HG03571 (cell line): ENCODE measurements around the gene MCF2L2.
"Not testable (repeated sequence)": the region's sequence is repeated elsewhere in the genome, so short reads cannot be mapped to it uniquely, and the experiment has no call there.

ENCODE experiments used
- ATAC-seq: cut with Tn5 transposase; IDR thresholded peaks from one replicate; pipeline ENCODE4 v1.9.1; 2021; ENCODE audit not compliant: unreplicated experiment

The MCF2L2 gene, protein sequence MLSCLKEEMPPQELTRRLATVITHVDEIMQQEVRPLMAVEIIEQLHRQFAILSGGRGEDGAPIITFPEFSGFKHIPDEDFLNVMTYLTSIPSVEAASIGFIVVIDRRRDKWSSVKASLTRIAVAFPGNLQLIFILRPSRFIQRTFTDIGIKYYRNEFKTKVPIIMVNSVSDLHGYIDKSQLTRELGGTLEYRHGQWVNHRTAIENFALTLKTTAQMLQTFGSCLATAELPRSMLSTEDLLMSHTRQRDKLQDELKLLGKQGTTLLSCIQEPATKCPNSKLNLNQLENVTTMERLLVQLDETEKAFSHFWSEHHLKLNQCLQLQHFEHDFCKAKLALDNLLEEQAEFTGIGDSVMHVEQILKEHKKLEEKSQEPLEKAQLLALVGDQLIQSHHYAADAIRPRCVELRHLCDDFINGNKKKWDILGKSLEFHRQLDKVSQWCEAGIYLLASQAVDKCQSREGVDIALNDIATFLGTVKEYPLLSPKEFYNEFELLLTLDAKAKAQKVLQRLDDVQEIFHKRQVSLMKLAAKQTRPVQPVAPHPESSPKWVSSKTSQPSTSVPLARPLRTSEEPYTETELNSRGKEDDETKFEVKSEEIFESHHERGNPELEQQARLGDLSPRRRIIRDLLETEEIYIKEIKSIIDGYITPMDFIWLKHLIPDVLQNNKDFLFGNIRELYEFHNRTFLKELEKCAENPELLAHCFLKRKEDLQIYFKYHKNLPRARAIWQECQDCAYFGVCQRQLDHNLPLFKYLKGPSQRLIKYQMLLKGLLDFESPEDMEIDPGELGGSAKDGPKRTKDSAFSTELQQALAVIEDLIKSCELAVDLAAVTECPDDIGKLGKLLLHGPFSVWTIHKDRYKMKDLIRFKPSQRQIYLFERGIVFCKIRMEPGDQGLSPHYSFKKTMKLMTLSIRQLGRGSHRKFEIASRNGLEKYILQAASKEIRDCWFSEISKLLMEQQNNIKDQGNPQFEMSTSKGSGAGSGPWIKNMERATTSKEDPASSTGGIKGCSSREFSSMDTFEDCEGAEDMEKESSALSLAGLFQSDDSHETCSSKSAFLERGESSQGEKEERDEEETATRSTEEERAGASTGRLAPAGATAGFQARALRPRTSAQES

DNA sequence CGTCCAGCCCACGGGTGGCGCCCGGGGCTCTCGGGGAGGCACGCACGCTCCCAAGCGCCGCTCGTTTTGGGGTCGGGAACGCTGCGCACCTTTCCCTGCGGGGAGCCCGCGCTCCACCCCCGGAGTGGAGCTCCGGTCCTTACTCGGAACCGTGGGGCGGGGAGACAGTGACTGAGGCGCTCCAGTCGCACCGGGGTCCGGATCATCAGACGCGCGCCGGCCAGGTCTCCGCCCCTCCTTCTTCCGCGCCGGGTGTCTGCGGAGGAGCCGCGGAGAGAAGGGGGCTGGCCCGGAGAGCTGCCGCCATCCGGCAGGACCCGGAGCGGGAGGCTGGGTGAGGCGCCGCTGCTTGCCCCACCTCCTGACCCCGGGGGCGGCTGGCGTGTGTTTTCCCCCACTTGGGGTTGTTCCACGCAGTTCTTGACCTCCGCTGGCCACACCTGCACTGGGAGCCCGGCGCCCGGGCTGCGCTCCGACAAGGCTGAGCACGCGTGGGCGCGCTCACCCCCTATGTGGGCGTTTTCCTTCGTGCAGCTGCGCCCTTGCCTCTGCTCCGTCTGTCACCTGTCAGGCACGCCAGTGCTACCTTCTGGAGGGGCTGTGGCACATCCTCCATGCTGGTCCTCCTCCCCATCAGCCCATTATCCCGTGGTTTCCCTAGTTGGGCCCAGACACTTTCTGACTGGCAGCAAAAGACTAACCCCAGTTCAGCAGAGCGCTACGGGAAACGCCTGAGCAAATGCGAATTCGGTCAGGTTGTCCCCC lies at the start of gene MCF2L2:
Gene MCF2L2 (minus strand): TSS at position 173 of the 765 bp plus-strand sequence. CDS start 642 bp downstream, outside the sequence.
- peak; percentile 57 for ATAC-seq

DNA sequence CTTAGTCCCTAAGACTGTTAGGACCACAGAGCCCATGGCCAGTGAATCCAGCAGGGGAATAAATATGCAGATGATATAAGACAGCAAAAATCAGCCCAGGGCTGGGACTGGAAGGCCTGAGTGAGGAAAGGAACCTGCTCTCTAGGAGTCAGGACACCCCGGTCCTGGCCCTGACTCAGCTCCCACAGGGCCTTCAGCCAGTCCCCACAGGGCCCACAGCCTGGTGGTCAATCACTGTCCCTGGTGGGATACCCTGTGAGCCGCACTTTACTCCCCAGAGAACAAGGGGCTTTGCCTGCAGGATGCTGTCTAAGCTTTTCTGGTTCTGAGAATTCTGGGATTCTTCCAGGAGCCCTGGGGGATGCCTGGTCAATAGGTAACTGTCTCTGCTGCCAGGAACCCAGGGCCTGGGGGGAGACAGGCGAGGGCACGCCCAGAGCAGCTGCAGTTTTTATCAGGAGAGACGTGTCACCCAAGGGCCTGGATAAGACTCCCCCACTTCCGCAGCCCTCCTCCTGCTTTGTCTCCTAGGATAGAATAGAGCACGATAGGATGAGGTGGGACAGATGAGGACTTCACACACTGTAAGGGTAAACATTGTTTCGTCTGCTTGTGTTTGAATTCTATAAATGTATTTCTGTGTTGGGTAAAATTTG lies 49.5 kb upstream of the MCF2L2 start:
- ATAC-seq = no peak

DNA sequence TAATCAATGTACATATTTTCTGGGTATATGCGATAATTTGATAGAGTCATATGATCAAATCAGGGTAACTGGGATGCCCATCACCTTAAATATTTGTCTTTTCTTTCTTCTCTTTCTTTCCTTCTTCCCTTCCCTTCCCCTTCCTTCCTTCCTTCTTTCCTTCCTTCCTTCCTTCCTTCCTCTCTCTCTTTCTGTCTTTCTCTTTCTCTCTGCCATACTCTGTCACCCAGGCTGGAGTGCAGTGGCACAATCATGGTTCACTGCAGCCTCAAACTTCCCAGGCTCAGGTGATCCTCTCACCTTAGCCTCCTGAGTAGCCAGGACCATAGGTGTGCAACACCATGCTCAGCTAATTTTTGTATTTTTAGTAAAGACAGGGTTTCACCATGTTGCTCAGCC lies 47.3 kb upstream of the MCF2L2 start:
- not testable (repeated sequence) for ATAC-seq

DNA sequence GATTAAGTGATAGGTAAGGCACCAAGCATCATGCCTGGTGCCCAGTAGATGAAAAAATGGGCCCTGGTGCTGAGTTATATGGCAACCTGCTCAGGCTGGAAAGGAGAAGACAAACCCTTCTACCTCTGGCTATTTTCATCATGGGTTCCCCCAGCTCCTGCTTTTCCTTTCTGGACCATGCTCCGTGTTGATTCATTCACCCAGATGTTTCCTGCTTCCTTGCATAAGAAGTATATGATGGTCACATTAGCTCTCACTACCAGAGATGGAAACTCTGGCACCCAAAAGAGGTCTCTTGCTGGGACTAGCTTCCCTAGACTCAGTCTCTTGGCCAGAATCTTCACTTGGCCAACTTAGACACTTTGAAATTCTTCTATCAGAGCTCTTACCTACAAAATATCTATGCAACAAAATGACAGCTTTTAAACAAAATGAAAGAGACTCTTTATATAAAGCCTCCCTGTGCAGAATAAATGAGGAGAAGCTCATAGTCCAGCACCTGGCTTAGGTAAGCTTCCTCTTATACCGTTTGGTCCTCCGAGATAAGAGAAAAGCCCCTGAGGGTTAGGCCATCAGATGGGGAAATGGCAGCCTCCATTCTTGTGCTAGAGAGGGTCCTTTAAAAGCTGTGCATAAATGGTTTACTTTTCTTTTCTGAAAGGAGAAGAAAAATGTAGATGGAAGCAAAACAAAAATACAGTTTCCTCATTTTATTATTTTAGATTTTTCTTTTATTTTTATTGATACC lies 46.8 kb upstream of the MCF2L2 start:
- ATAC-seq = no peak

DNA sequence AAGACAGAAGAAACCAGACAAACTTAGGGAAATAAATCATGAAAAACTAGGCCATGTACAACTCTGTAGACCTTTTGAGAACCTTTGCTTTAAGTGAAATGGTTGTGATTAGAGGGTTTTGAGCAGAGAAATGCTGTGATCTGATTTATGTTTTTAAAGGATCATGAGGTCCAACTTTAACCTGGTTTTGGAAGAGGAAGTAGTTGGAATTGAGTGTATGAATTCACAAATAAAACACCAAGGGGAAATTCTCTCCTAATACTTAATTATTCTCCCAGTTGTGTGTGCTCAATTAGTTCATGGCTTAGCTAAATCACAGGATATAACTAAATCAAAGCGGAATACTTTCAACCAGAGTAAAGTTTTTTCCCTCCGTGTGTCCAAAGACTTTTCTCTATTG lies 45.5 kb upstream of the MCF2L2 start:
- no peak for ATAC-seq

DNA sequence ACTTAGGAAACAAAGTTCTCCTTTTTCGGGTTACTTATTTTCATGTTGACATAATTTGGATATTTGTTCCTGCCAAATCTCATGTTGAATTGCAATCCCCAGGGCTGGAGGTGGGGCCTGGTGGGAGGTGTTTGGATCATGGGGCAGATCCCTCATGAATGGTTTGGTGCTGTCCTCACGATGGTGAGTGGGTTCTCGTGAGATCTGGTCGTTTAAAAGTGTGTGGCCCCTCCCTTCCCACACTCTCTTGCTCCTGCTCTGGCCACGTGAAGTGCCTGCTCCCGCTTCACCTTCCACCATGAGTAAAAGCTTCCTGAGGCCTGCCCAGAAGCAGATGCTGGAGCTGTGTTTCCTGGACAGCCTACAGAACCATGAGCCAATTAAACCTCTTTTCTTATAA lies 43.7 kb upstream of the MCF2L2 start:
- ATAC-seq = no peak

DNA sequence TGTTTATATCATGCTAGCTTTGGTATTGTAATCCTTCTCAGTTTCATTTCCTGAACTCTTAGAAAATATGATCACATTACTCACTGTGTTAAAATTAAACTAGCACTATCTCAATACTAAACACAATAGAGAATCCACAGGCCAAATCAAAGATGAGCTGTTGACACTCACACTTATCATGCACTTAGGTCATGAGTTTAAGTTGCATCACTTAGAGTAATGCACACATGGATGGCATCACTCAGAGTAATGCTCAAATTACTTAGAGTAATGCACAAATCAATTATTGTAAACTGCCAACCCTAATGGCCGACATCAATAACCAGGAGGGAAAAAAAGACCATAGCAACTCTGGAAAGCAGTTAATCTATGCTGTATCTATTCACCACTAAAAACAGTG lies 40.0 kb upstream of the MCF2L2 start:
- ATAC-seq = no peak

DNA sequence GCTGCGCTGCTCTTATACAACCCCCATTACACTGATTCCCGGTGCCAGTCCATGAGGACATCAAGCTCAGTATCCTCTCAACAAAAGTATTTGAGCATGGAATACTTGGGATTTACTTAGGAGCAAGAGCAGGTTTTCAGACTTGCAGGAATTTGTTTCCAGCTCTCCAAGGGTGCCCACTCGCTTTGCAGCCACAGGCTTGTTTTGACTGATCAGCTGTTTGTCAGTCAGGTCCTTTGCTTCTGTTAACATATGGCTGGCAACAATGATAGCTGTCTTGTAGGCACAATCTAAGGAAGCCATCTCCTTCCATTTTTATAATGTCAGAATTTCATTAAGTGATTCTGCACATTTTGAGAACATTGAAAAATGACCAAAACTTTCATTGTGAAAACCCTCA lies 38.2 kb upstream of the MCF2L2 start:
- no peak for ATAC-seq

DNA sequence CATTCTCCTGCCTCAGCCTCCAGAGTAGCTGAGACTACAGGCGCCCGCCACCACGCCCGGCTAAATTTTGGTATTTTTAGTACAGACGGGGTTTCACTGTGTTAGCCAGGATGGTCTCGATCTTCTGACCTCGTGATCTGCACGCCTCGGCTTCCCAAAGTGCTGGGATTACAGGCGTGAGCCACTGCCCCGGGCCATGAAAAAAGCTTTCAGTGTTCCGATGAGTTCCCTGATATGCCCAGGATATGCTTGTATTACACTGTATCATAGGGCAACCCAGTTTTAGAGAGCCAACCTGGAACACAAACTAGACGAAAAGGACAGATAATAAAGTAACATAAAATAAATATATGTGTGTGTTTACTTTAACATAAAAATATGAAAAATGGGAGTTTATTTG lies 37.3 kb upstream of the MCF2L2 start:
- ATAC-seq = not testable (repeated sequence)

DNA sequence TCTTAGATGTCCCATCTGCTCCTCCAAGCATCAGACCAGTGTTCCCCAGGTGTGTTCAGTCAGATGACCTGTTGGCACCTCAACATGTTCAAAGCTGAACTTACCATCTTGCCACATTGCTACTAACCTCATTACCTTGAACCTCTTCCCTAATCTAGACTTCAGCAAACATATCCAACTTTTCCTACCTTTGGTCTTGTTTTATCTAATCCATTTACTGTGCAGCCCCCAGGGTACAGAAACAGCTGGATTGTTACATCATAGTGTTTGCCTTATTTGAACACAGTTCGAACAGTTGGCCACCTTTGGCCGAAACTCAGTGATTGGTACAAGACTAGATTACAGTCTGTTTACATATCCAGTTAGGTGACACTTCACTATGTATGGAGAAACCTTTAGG lies 36.1 kb upstream of the MCF2L2 start:
- no peak for ATAC-seq

DNA sequence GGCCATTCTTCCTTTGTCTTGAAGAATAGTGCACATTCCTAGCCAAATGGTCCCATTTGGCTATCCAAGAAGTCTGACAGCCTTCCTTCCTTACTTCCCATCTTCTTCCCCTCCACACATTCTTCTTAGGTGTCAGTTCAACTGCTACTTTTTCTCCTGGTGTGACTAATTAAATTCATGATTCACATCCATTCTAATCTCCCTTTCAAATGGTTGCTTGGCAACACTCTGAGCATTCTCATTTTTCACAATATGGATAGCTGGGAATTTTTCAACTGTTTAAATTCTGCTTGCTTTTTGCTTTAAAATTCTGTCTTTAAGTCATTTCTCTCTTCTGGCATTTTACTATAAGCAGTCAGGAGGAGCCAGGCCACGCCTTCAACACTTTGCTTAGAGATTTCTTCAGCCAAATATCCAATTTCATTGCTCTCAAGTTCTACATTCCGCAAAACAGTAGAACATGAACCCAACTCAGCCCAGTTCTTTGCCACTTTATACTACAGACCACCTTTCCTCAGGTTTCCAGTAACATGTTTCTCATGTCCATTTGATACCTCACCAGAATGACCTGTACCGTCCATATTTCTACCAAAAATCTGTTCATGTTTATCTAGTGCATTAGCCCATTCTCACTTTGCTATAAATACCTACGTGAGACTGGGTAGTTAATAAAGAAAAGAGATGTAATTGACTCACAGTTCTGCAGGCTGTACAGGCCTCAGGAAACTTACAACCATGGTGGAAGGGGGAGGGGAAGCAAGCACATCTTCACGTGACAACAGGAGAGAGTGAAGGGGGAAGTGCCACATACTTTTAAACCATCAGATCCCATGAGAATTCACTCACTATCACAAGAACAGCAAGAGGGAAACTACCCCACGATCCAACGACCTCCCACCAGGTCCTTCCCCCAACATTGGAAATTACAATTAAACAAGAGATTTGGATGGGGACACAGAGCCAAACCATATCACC lies 31.9 kb upstream of the MCF2L2 start:
- no peak for ATAC-seq

DNA sequence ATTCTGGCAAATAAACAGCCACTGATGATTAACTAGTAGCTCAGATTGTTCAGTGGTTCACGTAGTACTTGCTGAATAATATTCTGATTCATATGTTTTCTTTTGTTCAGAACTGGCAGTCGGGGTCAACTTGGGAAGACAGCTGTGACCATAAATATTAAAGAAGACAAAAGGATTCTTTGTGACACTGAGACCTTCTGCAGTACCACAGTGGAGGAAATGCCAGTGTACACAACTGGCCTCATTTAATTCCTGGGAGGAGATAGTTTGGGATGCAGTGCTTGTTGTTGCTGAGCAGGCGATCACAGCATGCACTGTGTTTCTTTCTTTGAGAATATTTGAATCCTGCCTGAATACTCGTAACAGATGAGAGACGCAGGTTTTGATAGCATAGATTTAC lies 26.7 kb upstream of the MCF2L2 start:
- ATAC-seq = no peak

DNA sequence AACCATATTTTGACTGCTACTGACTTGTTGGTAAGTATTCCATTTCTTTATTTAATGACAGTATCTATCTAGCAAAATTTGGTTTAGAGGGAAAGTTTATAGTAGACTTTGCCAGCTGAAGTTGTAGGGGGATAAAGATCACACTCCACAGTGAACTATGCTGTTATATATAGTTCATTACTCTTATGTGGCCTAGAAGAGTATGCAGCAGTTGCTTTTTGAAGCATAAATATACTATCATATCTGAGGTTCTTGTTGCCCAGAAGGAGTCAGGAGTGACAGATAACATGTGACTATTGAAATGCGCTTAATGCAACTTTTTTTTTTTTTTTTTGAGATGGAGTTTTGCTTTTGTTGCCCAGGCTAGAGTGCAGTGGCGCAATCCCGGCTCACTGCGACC lies 25.6 kb upstream of the MCF2L2 start:
- ATAC-seq = no peak

DNA sequence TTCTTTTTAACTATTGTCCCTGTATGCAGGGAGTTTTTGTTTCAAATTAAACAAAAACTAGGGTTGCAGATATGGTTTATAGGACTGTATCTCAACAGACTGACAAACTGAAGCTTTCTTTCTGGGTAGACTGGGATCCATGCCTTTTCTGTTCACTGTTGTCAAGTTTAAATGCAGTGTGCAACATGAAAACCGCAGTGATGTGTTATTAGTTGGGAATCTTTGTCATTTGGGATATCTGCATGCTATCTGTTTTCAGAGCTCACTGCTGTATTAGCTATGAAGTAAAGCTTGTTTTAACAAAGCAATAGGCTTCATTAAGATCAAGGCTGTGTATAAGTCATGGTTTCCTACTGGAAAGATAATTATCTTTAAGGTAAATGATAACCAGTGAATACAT lies 21.4 kb upstream of the MCF2L2 start:
- ATAC-seq = no peak

DNA sequence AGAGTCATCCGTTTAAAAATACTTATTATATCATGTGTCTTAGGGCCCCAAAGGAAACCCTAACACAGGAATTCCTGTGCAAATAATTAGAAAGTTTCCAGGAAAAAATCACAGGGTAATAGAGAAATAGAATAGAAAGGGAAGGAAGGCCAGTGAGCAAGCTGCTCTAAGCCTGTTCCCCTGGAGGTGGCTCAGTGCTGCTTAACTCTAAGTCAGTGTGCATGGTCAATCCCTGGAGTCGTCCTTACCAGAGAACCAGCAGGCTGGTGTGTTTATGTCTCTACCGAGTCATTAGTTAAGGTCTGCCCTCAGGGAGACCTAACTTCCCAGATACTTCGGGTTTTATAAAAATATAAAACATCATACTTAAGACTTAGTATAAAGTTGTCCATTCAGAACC lies 21.0 kb upstream of the MCF2L2 start:
- no peak for ATAC-seq

DNA sequence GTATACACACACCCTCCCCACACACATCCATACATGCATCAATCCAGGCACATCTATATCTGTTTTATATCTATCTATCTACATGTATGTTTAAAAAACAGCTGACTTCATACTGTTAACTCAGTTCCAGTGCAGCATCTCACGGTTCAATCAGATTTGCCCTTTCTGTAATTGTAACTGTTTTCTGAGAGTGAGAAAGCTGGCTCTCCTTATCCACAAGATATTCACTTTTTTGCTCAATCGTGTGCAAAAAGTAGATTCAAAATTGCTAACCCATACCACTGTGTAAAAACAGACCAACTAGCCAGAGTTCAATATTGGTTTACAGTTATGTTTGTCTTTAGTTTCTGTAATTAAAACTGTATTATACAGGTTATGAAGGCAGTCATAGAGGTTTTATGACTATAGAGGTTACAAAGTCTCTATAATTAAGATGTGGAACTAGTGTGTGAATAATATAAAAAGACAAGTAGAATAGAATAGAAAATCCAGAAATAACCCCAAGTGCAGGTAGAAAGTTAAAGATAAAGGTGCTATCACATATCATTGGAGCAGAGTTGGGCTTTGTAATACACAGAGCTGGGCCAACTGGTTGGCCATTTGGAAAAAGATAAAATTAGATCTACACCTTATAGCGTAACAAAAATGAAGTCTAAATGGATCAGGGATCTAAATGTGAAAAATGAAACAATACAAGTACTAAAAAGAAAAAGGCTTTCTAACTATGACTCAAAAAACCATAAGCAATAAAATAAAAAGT lies 20.1 kb upstream of the MCF2L2 start:
- no peak for ATAC-seq

DNA sequence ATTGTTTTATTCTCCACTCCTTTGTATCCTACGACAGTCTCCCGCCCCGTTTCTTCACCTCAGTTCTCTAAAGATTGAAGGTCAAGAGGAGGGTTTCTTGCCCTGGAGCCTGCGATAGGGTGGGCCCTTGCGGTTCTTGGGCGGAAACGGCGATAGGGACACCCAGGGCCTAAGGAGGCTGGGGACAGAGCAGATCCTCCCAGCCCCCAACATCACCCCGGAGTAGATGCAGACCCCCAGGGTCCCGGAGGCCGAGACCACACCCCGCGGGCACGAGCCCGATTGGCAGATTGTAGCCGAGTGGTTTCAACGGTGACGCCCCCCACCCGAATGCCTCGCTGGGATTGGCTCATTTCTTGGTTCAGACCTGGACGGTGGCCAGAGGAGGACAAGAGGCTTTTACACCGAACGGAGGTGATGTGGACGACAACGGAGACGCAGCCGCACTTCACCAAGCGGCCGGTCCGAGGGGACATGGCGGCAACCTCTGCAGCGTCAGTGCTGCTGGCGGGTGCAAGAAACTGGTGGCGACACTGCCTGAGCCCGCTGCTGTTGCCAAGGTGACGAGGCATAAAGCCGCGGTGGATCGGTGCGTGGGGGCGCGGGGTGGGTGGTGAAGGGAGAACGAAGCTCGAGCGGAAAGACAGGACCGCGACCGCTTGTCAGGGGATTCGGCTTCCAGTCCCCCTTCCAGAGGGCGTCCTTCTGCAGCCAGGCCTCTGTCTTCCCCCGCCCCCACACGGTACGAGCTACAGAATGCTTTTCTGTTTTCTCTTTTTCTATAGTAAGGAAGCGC lies 19.0 kb upstream of the MCF2L2 start:
- peak; percentile 76 for ATAC-seq
